KMS-11 (cell line): ENCODE results near the gene CYLD.

ENCODE experiments used
- H2AFZ ChIP-seq: fragments of 200-600 bp; sonication (generic); 2 replicates; pipeline ENCODE4 v1.6.1; 2016; ENCODE audit warnings: antibody characterized with exemption, mixed run types, low read depth
- H3K27ac ChIP-seq: fragments of 200-600 bp; sonication (generic); 2 replicates; pipeline ENCODE4 v1.6.1; 2016; ENCODE audit warnings: mild to moderate bottlenecking, mixed run types
- H3K27me3 ChIP-seq: fragments of 200-600 bp; sonication (generic); 2 replicates; pipeline ENCODE4 v1.6.1; 2017; ENCODE audit warnings: mild to moderate bottlenecking, low read depth, mixed run types, moderate library complexity; ENCODE audit not compliant: insufficient read depth
- H3K36me3 ChIP-seq: fragments of 200-600 bp; sonication (generic); 2 replicates; pipeline ENCODE4 v1.6.1; 2017; ENCODE audit warnings: mild to moderate bottlenecking, mixed run types; ENCODE audit not compliant: insufficient read depth
- H3K4me1 ChIP-seq: fragments of 200-600 bp; sonication (generic); 2 replicates; pipeline ENCODE4 v1.6.1; 2016; ENCODE audit warnings: mild to moderate bottlenecking, low read depth, mixed run types; ENCODE audit not compliant: poor library complexity, severe bottlenecking
- H3K4me2 ChIP-seq: fragments of 200-600 bp; sonication (generic); 2 replicates; pipeline ENCODE4 v1.7.0; 2016; ENCODE audit warnings: mild to moderate bottlenecking, mixed run types
- H3K4me3 ChIP-seq: fragments of 200-600 bp; sonication (generic); IDR thresholded peaks from 2 replicates; pipeline ENCODE4 v1.6.1; 2017; ENCODE audit warnings: low read depth, low read length, mixed read lengths; ENCODE audit not compliant: insufficient read depth
- H3K79me2 ChIP-seq: fragments of 200-600 bp; sonication (generic); 2 replicates; pipeline ENCODE4 v1.6.1; 2016; ENCODE audit warnings: low read depth, mixed run types; ENCODE audit not compliant: insufficient read depth
- H3K9ac ChIP-seq: fragments of 200-600 bp; sonication (generic); 2 replicates; pipeline ENCODE4 v1.6.1; 2016; ENCODE audit warnings: mild to moderate bottlenecking, mixed run types
- H4K20me1 ChIP-seq: fragments of 200-600 bp; sonication (generic); 2 replicates; pipeline ENCODE4 v1.6.1; 2016; ENCODE audit warnings: mild to moderate bottlenecking, mixed run types; ENCODE audit not compliant: insufficient read depth
- CTCF ChIP-seq: fragments of 200-600 bp; sonication (generic); conservative IDR thresholded peaks from 2 replicates; pipeline ENCODE4 v1.6.1; 2017; ENCODE audit warnings: low read depth, mild to moderate bottlenecking, antibody characterized with exemption, low read length, moderate library complexity, mixed read lengths

The CYLD gene

DNA sequence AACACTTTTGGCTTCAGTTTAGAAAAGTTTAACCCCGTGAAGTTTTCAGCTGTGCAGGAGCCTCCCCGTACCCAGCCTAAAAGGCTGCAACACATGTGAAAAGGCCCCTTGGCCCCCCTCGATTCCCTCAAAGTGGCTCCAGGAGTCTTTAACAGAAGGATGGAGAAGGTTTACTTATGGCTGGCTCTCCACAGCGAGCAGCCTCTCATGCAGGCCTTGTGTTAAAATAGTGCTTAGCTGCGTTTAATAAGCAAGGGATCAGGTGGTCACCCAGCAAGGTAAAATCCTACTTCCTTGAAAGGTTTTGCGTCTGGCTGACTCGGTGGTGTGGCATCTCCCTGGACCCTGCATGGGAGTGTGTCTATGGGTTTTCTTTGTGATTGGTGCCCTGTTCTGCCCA is 8.4 kb upstream of the CYLD start:
- Histone ChIP-seq H3K79me2 (no peaks in the 10 kb centered on the region), H3K36me3 (no peaks in the 10 kb centered on the region), H3K9ac (no peak overlapping the region), H3K27ac (no peak overlapping the region), H3K27me3 (no peaks in the 10 kb centered on the region), H3K4me1 (no peaks in the 10 kb centered on the region), H4K20me1 (no peaks in the 10 kb centered on the region), H3K4me3 (no peak overlapping the region), H3K4me2 (no peak overlapping the region), H2AFZ (no peak overlapping the region)
- TF ChIP-seq CTCF: no peak

GRCh38 chr16:50735629-50736122 is 6.2 kb upstream of the CYLD start:
- Histone ChIP-seq H3K9ac (no peak overlapping the region), H3K4me2 (no peak overlapping the region), H4K20me1 (no peaks in the 10 kb centered on the region), H3K36me3 (no peaks in the 10 kb centered on the region), H3K27me3 (no peaks in the 10 kb centered on the region), H2AFZ (no peak overlapping the region), H3K4me3 (no peak overlapping the region), H3K4me1 (no peaks in the 10 kb centered on the region), H3K27ac (no peak overlapping the region), H3K79me2 (no peaks in the 10 kb centered on the region)
- TF ChIP-seq CTCF: no peak

- Histone ChIP-seq H4K20me1 (no peaks in the 10 kb centered on the region), H3K4me1 (peaks cover 6% of the 10 kb centered on the region), H3K27ac (no peak overlapping the region), H3K36me3 (no peaks in the 10 kb centered on the region), H2AFZ (no peak overlapping the region), H3K4me3 (no peak overlapping the region), H3K4me2 (no peak overlapping the region), H3K79me2 (no peaks in the 10 kb centered on the region), H3K27me3 (no peaks in the 10 kb centered on the region), H3K9ac (no peak overlapping the region)
- TF ChIP-seq CTCF: no peak
Observed at GRCh38 chr16:50736448-50736847, 5.4 kb upstream of the CYLD start.

- Histone ChIP-seq H3K4me3 (no peak overlapping the region), H3K36me3 (no peaks in the 10 kb centered on the region), H3K9ac (no peak overlapping the region), H3K79me2 (no peaks in the 10 kb centered on the region), H3K4me2 (no peak overlapping the region), H2AFZ (no peak overlapping the region), H3K4me1 (peaks cover 6% of the 10 kb centered on the region), H3K27me3 (no peaks in the 10 kb centered on the region), H3K27ac (no peak overlapping the region), H4K20me1 (no peaks in the 10 kb centered on the region)
- TF ChIP-seq CTCF: no peak
Observed at GRCh38 chr16:50737420-50737959, 4.4 kb upstream of the CYLD start.
